ENCODE data around the gene CTF1.

The CTF1 gene

GRCh38 chr16:30925995-30926811, 29.8 kb downstream of the CTF1 start:
- no peak overlapping the region for H3K4me3 ChIP-seq (ENCODE audit: low read depth, low read length)
- no peak for DNase-seq (ENCODE audit: low read depth)
- TF ChIP-seq CTCF (IDR thresholded peaks at IDR 0.05; ENCODE audit: control insufficient read depth, extremely low read depth, insufficient read depth): no peak

GRCh38 chr16:30926937-30927788, 30.7 kb downstream of the CTF1 start:
- no peak for DNase-seq (ENCODE audit: low read depth)
- no peak for TF ChIP-seq CTCF (IDR thresholded peaks at IDR 0.05; ENCODE audit: control insufficient read depth, extremely low read depth, insufficient read depth)
- no peak overlapping the region for H3K4me3 ChIP-seq (ENCODE audit: low read depth, low read length)

GRCh38 chr16:30927789-30928378, 31.5 kb downstream of the CTF1 start:
- no peak overlapping the region for H3K4me3 ChIP-seq (ENCODE audit: low read depth, low read length)
- no peak for DNase-seq (ENCODE audit: low read depth)
- TF ChIP-seq CTCF (IDR thresholded peaks at IDR 0.05; ENCODE audit: control insufficient read depth, extremely low read depth, insufficient read depth): no peak

- TF ChIP-seq CTCF (IDR thresholded peaks at IDR 0.05; ENCODE audit: control insufficient read depth, extremely low read depth, insufficient read depth): no peak
- no peak for DNase-seq (ENCODE audit: low read depth)
- H3K4me3 ChIP-seq (ENCODE audit: low read depth, low read length): no peak overlapping the region
Observed at GRCh38 chr16:30928390-30928789, 32.0 kb downstream of the CTF1 start.

- TF ChIP-seq CTCF (IDR thresholded peaks at IDR 0.05; ENCODE audit: control insufficient read depth, extremely low read depth, insufficient read depth): no peak
- no peak overlapping the region for H3K4me3 ChIP-seq (ENCODE audit: low read depth, low read length)
- no peak for DNase-seq (ENCODE audit: low read depth)
Observed at GRCh38 chr16:30929167-30929566, 32.8 kb downstream of the CTF1 start.

- TF ChIP-seq CTCF (IDR thresholded peaks at IDR 0.05; ENCODE audit: control insufficient read depth, extremely low read depth, insufficient read depth): no peak
- H3K4me3 ChIP-seq (ENCODE audit: low read depth, low read length): no peak overlapping the region
Observed at GRCh38 chr16:30930160-30930571, 33.8 kb downstream of the CTF1 start.

More at GRCh38 chr16:30930160-30930571, 33.8 kb downstream of the CTF1 start:
- DNase-seq (ENCODE audit: low read depth): no peak

Data from LNCaP clone FGC (cell line).